ENCODE data around the gene PI4KA. TPM values are rescaled to one million over a fixed set of nuclear protein-coding genes. Genes with fewer than 3 reads are reported as not detected.

PI4KA gene
- 20.3 to 23.6 TPM (median 22.0 TPM) in 5 replicates for total RNA-seq (2022; extraction: Qiagen RNA extraction; ENCODE audit: low read depth)

DNA sequence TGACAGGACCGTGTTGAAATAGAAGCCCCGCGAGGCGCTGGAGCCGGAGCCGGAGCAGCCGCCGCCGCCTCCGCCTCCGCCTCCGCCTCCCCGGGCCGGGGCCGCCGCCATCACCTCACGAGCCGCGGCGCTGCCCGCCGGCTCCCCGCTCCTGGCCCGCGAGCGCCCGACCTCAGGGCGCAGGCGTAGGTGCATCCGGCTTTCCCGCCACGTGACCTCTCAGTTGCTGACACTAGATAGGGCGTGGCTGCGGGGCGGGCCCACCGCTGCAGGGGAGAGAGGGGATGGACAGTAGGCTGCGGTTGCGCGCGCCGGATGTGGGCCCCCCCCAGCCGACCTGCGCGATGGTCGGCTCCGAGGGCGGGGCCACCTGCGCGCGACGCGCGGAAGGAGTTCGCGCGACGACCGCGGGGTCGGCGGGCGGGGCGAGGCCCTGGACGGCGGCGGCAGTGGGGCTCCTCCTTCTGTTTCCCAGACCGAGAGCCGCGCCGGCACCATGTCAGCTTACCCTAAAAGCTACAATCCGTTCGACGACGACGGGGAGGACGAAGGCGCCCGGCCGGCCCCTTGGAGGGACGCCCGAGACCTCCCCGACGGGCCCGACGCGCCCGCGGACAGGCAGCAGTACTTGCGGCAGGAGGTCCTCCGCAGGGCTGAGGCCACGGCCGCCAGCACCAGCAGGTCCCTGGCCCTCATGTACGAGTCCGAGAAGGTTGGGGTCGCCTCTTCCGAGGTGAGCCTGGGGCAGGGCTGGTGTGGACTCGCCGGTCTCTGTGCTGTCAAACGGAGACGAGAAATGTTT is at the start of gene PI4KA, which contains the start of gene SNAP29:
Gene PI4KA (minus strand): TSS at position 197 of the 802 bp plus-strand sequence. CDS start 86 bp downstream, at position 111.
Gene SNAP29 (plus strand): TSS at position 393 of the 802 bp plus-strand sequence. CDS start 104 bp downstream, at position 497.

DNA sequence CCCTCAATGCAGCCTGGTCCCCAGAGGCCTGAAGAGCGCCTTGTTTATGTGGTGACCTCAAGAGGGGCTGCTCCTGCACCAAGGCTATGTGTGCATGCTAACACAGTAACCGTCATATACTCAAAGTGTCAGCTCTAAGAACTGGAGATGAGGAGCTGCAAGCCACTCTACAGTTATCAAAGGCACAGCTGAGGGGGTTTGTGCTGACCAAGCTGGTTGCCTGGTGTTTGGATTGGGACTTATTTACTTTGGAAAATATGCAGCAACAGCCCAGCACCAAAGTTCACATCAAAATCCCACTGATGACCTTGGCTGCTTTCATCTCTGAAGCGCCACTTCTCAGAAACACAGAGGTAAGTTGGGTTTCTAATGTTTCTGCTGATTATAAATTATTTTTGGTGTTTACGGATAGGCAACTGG is 84.8 kb downstream of the PI4KA start, which contains the start of gene SERPIND1:
Gene SERPIND1 (plus strand): TSS at position 321 of the 420 bp plus-strand sequence. CDS start 5,200 bp downstream, outside the sequence.

Other genes with a start within 250 kb of the PI4KA start
- gene SERPIND1, start 84.7 kb downstream of the PI4KA start, total RNA-seq (2022; extraction: Qiagen RNA extraction; ENCODE audit: low read depth) = not detected in 5 replicates
- 14.2 to 20.6 TPM (median 18.7 TPM) in 5 replicates for gene SNAP29, start 196 bp upstream of the PI4KA start, total RNA-seq (2022; extraction: Qiagen RNA extraction; ENCODE audit: low read depth)
- gene CRKL, start 58.6 kb upstream of the PI4KA start, total RNA-seq (2022; extraction: Qiagen RNA extraction; ENCODE audit: low read depth) = 24.6 to 26.6 TPM (median 25.4 TPM) in 5 replicates
- gene AIFM3, start 108.4 kb upstream of the PI4KA start, total RNA-seq (2022; extraction: Qiagen RNA extraction; ENCODE audit: low read depth) = 2.4 to 4.2 TPM (median 3.4 TPM) in 5 replicates
- gene LZTR1, start 123.5 kb upstream of the PI4KA start, total RNA-seq (2022; extraction: Qiagen RNA extraction; ENCODE audit: low read depth) = 11.3 to 20.2 TPM (median 18.6 TPM) in 5 replicates
- 16.9 to 28.1 TPM (median 23.8 TPM) in 5 replicates for gene THAP7, start 143.3 kb upstream of the PI4KA start, total RNA-seq (2022; extraction: Qiagen RNA extraction; ENCODE audit: low read depth)
- 0.56 to 0.94 TPM (median 0.86 TPM) in 5 replicates for gene P2RX6, start 156.4 kb upstream of the PI4KA start, total RNA-seq (2022; extraction: Qiagen RNA extraction; ENCODE audit: low read depth)
- not detected in 5 replicates for gene SLC7A4, start 173.8 kb upstream of the PI4KA start, total RNA-seq (2022; extraction: Qiagen RNA extraction; ENCODE audit: low read depth)
- gene LRRC74B, start 187.1 kb upstream of the PI4KA start, total RNA-seq (2022; extraction: Qiagen RNA extraction; ENCODE audit: low read depth) = 0.05 to 0.06 TPM in 2 of 5 replicates, not detected in the others